SKM-1 (cell line): Measurements from ENCODE around the gene H1-8.

Experiments
- DNase-seq: peaks from one replicate; lab custom pipeline; 2025; ENCODE audit not compliant: unreplicated experiment; lab: John Stamatoyannopoulos, UW

H1-8 gene

DNA sequence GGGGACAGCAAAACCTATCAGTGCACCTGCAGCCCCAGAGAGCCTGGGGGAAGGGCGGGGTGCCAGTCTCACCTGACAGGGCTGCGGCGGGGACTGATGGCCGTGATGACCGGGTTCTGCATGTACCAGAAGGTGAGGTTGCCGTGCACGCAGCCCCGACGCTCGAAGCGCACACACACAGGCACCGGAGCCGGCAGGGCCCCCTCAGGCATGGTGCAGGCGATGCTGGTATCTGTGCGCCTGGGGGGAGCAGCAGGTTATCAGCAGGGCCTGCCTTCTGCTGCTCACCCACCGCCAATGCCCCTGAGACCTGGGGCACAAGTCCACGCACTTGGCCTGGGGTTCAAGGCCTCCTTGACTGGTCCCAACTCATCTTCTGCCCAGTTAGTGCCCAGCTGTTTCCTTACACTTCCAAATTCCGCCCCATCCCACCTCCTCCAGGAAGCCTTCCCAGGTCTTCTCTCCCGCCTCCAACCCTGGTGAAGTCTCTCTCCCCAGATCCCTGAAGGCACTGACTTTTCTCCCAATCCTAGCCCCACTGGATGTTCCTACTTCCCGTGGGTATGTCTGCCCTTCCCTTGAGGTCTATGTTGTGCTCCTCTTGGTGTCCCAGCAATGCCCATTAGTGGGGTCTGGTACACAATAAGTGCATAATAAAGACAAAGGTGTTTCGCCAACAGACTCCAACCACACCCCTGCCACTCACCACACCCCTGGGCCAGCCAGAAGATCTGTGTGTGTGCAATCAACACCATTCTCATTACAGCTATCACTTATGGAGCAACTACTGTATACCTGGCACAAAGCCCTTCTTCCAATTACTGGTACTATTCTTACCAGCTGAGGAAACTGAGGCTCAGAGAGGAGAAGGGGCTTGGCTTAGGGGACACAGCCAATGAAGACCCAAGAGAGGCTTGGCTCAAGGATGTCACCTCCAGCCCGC lies 28.9 kb downstream of the H1-8 start:
- no peak for DNase-seq

DNA sequence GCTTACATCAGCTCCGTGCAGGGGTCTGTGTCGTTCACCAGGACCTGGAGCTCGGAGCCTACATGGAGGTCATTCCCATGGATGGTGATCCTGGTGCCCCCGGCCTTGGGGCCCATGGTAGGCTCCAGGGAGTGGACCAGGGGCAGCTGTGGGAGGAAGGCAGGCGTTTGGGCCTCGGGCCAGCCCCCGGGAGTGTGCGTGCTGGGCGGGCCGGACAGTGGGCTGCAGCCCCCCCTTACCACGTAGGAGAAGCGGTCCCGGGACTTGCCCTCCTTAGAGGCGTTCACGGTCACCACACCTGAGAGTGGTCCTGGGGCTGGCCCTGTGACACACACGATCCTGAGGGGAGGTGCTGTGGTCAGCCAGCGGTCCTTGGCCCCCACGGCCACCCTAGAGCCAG lies 29.6 kb downstream of the H1-8 start:
- no peak for DNase-seq

DNA sequence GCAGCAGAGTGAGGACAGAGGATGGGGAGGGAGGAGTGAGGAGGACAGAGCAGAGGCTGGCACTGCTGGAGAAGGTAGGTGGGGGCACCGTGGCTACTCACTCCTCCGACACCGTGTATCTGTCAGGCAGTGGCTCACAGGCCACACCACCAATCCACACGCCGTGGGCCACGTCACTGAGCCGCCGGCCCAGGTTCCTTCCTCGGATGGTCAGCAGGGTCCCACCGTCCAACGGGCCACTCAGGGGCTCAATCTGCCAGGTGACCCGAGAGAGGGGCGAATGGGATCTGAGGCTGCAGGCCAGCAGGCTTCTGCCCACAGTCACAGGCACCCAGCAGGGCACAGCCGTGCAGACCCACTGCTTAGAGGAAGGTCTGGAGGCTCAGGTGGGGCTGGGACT lies 30.5 kb downstream of the H1-8 start:
- DNase-seq: no peak

DNA sequence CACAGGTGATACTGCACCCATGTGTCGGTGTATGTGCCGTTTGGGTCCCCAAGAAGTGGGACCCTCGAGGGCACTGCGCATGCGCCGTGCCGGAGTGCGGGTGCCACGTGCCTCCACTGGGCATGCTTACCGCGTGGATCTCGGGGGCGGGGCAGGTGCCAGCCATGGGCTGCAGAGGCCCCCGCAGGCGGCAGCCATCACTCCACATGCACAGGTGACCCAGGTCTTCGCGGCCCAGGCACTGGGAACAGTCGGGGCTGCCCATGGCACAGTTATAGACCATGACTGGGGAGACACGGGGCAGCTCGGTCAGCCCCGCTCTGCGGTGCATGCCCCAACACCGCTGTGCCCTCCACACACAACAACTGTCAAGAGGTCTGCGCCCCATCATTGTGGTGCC lies 31.2 kb downstream of the H1-8 start:
- no peak for DNase-seq

DNA sequence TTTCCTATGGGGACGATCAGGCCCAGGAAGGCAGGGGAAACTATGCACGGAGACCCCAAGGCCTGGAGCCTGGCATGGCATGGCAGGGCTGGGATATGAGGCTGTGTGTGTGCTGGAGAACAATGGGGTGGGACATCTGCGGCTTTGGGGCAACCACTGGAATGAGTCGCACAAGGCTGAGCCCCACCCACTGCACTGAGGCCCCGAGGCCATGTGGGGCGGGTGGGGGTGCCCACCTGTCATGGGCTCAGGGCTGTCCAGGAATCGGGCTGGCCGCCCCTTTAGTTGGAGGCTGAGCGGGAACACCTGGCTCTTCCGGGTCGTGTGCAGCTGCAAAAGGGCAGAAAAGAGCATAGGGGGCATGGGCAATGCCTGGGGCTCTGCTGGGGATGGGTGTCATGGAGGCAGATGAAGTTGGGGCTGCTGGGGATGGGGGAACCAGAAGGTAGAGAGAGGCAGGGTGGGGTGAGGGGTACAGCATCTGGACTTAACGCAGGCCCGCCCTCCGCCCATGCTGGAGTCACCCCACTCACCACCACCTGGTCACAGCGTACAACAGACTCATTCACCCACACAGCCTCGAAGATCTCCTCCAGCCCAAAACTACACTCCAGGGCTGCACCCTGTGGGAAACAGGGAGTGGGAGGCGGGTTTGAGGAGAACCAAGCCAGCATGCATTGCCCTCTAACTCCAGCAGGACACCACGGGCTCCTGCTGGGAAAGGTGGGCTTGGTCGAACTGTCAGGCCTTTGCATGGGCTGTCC lies 32.4 kb downstream of the H1-8 start:
- no peak for DNase-seq

DNA sequence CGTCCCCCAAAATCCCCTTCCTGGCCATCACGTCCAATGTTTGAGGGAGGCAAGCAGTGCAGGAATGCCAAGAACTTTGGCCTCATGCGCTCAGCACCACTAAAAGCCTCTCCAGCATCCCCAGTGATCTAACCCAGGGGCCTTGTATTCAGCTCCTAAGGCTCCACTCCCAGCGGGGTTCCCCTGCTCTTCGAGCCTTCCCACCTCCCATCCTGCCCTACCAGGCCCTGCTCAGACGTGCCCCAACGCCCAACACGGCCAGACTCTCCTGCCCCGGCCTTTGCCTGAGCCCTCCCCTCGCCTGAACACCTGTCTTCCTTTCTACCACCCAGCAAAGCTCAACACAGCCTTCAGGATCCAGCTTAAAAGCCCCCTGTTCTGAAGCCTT lies 33.0 kb downstream of the H1-8 start:
- no peak for DNase-seq

DNA sequence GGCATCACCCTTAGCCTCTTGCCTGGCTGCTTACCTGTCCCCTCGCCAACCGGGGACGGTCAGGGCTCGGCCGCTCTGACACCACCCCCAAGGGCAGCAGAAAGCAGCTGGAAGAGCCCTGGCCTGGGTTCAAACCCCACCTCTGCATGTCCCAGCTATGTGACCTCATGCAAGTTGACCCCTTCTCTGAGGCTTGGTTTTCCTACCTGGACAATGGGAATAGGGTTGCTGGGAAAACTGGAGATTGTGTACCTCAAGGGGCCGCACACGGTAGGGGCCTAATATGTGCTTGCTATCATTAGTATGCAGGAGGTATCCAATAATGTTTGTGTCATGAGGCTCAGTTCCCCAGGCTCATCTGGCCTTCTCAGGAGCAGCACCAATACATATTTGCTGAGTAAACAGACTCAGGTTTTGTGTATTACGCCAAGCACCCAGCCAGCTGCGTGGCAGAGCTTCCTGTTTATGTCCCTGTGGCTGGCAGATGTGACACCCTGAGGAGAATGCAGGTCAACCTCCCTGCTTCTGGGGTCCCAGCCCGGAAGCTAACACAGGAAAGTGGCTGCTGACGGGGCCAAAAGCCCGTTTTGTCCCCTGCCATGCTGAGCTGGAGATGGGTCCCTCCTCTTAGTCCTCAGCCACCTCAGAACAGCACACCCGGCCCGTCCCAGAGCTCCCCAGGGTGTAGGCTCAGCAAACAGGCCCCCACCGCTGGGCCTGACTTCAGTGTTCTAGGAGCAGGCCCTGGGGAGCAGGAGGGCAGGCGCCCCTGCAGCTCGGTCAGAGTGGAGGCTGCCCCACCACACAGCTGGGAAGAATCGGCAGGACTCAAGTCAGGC lies 33.8 kb downstream of the H1-8 start:
- no peak for DNase-seq

DNA sequence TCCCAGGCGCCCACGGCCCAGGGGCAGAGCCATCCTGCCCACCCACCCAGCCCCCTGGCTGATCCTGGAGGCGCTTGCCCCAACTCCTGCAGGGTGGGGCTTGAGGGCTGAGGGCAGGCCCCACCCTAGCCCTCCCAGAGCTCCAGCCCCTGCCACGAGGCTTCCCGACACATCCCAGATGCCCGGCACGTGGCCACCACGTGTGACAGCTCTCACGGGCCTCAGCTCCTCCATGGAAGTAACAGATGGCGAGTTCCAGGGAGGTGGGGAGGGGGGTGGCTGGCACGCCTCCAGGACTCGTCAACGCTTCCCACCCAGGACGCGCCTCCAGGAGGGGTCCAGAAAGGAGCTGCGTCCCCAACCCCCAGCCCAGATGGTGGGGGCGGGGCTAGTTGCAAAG lies 34.4 kb downstream of the H1-8 start:
- DNase-seq: no peak

DNA sequence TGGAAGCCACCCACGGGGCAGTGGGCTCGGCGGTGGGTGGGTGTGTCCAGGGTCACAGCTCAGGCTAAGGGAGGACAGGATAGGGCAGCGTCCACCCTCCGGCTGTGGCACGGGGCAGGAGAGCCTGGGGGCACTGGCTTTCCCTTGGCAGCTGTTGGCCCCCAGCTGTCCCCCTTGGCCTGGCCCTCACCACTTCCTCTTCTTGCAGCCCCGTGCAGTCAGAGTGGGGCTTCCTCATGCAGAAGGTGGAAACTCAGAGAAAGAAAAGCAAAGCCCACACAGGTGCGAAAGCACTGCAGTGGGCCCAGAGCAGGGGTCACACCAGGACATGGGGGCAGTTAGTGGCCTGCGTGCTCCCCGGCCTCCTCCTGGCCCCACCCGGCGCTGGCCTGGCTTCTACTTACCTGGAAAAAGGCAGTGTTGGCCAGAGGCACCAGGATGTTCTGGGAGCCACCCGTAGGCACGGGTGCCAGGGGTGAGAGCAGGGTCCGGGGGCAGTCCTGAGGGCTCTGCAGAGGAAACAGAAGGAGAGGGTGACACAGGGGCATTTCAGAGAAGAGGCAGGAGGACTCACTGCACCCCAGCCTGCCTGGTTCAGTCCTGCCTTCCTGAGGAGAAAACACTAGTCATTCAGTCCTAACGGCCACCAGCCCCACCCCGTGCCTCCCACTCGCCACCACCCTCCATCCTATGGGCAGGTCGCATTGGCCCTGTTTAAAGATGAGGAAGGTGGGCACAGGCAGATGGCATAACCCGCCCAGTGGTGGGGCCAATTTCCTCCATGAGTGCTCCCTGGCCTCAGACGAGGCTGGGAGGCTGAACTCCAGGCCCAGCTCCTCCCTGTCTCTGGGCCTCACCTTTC lies 35.2 kb downstream of the H1-8 start:
- DNase-seq: peak; percentile 22

DNA sequence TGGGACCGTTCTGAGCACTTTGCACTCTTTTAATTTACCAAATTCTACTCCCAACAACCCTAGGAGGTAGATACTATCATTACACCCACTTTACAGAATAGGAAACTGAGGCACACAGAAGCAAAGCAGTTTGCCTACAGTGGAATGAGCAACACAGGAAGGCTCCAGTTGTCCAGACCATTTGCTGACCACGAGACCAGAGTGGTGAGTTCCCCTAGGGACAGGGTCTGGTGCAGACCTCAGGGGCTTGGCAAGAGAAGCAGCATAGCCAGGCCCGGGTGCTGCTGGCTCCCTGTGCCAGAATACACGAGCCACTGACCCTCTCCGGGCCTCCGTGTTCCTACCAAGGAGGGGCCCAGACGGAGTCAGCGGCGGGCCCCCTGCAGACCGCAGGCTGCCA lies 37.0 kb downstream of the H1-8 start:
- DNase-seq: no peak

DNA sequence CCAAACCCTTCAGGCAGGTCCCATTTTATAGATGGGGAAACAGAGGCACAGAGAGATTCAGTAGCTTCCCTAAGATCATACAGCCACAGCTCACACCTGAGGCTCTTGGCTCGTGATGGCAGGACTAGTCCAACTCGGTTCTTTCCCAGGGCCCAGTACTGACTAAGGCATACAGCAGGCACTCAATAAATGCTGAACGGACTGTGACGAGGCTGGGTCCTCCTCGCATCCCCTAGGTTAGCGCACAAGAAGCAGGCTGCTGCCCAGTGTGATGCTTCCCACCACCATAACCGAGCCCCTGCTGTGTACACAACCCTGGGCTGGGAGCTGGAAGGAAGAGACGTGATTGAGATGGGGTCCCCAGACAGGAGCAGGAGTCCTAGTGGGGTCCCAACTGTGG lies 38.6 kb downstream of the H1-8 start:
- no peak for DNase-seq

DNA sequence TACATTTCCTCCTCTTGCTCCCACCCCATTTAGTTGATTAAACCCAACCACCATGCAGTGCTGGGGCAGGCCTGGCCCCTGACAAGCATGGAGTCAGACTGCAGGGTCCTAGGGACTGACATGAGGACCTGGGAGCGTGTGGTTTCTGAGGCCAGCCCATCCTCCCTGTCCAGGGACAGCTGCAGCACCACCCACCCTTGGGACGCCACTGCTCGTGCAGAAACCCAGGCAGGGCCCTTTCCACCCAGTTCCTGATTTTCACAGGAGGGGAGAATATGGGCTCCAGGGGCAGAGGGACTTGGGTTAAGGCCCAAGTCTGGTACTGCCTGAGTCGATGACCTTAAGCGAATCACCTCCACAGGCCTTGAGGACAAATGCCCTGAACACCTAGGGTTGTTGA lies 39.8 kb downstream of the H1-8 start:
- no peak for DNase-seq

DNA sequence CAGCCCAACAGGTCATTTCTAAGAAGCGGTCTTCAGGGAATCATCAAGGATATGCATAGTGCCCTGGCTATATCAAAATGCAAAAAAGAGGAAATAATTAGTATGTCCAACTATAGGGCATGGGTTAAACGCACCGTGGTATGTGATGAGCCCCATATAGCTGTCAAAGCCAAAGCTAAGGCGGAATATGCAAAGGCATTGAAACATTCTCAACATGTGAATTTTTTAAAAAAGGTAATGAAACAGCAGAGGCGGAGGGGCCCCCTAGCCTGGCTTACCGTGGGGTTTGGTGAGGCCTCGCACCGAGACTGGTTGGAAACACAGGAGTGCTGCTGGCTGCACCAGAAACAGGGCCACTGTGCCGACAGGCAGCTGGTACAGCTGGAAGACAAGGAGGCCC lies 40.3 kb downstream of the H1-8 start:
- no peak for DNase-seq

DNA sequence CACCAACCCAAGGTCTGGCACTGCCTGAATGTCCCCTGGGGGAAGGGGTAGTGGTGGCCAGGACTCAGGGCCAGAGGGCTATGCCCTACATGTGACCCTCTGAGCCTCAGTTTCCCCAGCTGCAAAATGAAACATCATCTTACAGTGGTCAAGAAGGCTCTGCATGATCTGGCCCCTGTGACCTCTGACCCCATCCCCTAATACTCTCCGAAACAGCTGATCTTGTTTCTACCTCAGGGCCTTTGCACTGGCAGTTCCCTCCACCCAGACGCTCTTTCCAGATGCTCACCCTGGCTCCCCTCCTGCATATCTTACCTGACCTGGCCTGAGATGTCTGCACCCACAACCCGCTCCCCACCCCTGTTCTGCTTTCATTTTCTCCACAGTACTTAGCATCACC lies 41.7 kb downstream of the H1-8 start:
- no peak for DNase-seq

DNA sequence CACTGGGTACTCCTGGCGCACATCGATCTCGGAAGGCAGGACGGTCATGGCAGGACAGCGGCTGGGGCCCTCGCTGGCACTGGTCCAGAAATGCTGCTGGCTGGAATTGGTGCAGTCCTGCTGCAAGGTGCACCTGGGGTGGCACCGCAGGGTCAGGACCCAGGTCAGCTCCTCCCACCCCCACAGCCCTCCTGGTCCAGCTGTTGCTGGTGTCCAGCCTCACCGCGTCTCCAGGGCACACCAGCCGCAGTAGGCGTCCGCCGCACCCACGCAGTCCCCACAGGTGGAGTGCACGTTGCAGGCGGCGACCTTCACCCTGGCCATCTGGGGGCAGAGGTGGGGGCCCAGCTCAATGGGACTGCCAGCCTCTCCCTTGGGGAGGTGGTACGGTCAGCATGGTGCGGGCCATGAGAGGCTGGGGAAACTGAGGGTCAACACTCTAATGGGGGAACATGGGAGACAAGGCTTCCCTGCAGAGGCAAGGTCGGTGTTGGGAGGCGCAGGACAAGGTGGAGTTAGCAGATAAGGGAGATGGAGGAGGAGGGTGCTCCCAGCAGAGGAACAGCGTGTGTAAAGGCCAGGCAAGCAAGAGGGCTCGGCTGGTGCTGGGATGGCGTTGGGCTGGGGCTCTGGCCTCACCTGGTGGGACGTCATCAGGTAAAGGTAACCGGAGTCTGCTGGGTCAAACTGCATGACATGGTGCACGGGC lies 43.1 kb downstream of the H1-8 start:
- DNase-seq: no peak

DNA sequence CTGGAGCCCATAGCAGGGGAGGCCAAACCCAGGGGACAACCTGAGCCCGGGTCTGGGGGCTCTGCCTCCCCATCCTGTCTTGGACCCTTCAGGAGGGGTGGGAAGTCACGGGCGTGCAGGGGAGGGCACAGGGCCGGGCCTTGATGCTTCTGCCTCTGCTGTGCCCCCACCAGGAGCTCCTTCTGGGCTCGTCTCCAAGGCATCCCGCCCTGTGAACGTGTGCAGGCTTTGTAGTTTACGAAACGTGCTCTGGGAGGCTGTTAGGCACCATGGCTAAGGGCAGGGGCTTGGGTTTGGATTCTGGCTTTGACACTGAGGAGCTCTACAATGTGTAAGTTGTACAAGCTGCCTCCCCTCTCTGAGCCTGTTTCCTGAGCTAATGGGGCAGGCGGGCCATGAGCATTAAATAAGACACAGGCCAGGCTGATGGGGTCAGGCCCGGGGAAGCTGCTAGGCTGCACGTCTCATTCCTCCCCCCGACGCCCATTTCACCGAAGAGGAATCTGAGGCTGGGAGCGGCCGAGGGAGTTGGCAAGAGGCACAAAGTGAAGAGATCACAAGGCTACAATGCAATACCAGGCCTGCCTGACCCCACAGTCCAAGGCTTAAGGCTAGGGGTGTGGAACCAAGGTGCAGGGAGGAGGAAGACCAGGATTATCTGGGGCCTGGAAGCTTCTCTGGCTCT lies 43.9 kb downstream of the H1-8 start:
- DNase-seq: no peak

DNA sequence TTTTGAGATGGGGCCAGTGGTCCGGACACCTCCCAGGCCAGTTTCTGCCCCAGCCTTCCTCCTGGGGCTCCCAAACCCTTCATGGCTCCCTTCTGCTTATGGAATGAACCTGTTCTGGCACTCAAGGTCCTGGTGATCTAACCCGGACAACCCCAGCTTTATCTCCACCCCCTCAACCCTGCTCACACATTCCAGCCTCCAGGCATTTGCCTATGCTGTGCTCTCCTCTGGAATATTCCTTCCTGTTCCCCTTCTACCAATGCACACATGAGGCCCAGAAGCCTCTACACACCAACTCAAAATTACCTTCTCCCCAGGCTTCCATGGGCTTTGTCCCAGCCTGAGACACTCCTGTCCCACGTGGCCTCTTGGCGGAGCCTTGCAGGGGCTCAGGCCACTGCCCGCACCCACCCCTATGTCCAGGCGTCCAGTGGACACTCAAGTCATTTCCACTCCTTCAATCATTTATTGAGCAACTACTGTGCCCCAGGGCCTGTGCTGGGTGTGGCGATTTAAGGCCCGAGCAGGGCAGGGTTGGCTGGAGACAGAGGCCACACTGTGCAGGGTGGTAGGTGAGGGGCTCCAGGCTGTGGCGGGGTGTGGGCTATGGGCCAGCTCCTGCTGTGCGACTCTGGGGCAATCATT lies 44.7 kb downstream of the H1-8 start:
- DNase-seq: no peak

DNA sequence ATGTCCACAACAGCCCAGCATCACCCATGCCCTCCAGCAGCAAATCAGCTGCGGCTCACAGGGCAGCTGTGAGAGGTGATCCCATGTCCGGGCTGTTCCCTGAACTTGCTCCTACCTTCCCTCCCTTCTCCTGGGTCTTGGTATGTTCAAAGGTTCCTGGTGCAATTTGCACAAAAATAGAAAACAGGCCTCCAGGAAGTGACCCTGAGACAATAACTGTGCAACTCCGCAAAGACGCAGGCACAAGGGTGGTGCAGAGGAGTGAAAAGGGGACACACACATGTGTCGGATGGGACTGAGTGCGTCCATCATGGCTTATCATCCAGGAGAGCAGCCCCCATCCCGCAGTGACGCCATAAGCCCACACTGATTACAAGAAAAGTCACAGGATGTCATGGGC lies 47.2 kb downstream of the H1-8 start:
- no peak for DNase-seq

DNA sequence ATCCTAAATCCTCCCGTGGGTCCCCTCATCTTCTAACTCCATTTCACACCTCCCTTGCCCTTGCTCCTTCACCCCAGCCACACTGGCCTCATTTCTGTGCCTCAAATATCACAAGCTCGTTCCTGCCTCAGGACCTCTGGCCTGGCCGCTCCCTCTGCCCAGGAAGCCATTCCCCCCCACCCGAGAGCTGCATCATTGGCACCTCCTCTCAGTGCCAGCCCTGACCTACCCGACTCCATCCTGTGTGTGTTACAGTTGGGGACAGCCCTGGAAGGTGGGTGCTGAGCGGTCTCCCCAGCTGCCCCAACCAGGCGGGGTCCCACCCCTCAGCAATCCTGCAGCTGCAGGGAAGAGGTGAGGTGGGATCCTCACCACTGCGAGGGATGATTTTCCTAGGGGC lies 49.0 kb downstream of the H1-8 start:
- DNase-seq: no peak
